Measurements from ENCODE around the gene S100G.

GRCh38 chrX:16646366-16647138 is 3.4 kb upstream of the S100G start:
- no peak for TF ChIP-seq CTCF (IDR thresholded peaks at IDR 0.05)
- no peak for TF ChIP-seq NFIC (IDR thresholded peaks at IDR 0.05; ENCODE audit: borderline replicate concordance)
- no peak for TF ChIP-seq SMC3 (IDR thresholded peaks at IDR 0.05; ENCODE audit: low read depth, low read length)
- TF ChIP-seq USF2 (IDR thresholded peaks at IDR 0.05; ENCODE audit: borderline replicate concordance, low read depth, low read length) = no peak
- no peak for TF ChIP-seq EZH2phosphoT487 (IDR thresholded peaks at IDR 0.05; ENCODE audit: borderline replicate concordance, low read depth)
- no peak for TF ChIP-seq RXRA (IDR thresholded peaks at IDR 0.05; ENCODE audit: borderline replicate concordance, low read depth)
- TF ChIP-seq MAX (IDR thresholded peaks at IDR 0.05; ENCODE audit: low read depth) = no peak
- no peak for TF ChIP-seq RAD21 (IDR thresholded peaks at IDR 0.05; ENCODE audit: low read length)
- no peak for TF ChIP-seq POLR2AphosphoS5 (IDR thresholded peaks at IDR 0.05; ENCODE audit: low read depth, low read length)
- TF ChIP-seq SIN3A (IDR thresholded peaks at IDR 0.05; ENCODE audit: borderline replicate concordance, low read depth, low read length) = no peak
- TF ChIP-seq REST (IDR thresholded peaks at IDR 0.05; ENCODE audit: low read depth, low read length) = no peak
- TF ChIP-seq USF1 (IDR thresholded peaks at IDR 0.05; ENCODE audit: borderline replicate concordance, low read depth) = no peak
- TF ChIP-seq TCF12 (IDR thresholded peaks at IDR 0.05) = no peak
- no peak for TF ChIP-seq IRF3 (IDR thresholded peaks at IDR 0.05; ENCODE audit: low read depth, low read length)
